ENCODE data around the gene ADAMTS12. TPM values are rescaled to one million over a fixed set of nuclear protein-coding genes. Genes with fewer than 3 reads are reported as not detected.

Gene ADAMTS12
- total RNA-seq, 4 donors from 2014 or later = 0.49 to 3.1 (median 2.5) TPM

- no peaks in the 10 kb centered on the region for H3K27me3 ChIP-seq
- H3K4me3 ChIP-seq = no peak overlapping the region
- H3K27ac ChIP-seq = no peak overlapping the region
- H3K9me3 ChIP-seq = no peaks in the 10 kb centered on the region
- DNase-seq (no peak), ATAC-seq (no peak)
- no peaks in the 10 kb centered on the region for H3K36me3 ChIP-seq
- intact Hi-C loops (cut with DNase I; ENCODE audit: low total_unique reads) = no loop called here
- TF ChIP-seq POLR2A (IDR thresholded peaks at IDR 0.05) (no peak), CTCF (IDR thresholded peaks at IDR 0.05 in 4 of 5, conservative IDR thresholded peaks at IDR 0.05 in 1 of 5) (no peak)
- no peaks in the 10 kb centered on the region for H3K4me1 ChIP-seq
- in situ Hi-C loops (cut with MboI; ENCODE audit: low sequenced_read_pairs in 4 of 4) = no loop called here
These were observed 410.9 kb downstream of the ADAMTS12 start for GRCh38 chr5:33480876-33481275.

GRCh38 chr5:33479311-33479710 is 412.5 kb downstream of the ADAMTS12 start:
- Histone ChIP-seq H3K27ac (no peak overlapping the region), H3K36me3 (peaks cover 0 to 8% of the 10 kb centered on the region in 2 donors), H3K9me3 (no peaks in the 10 kb centered on the region), H3K4me3 (no peak overlapping the region), H3K27me3 (no peaks in the 10 kb centered on the region), H3K4me1 (no peaks in the 10 kb centered on the region)
- in situ Hi-C loops (cut with MboI; ENCODE audit: low sequenced_read_pairs in 4 of 4) = no loop called here
- no peak for DNase-seq
- TF ChIP-seq POLR2A (IDR thresholded peaks at IDR 0.05) = no peak
- no peak for TF ChIP-seq CTCF (IDR thresholded peaks at IDR 0.05 in 4 of 5, conservative IDR thresholded peaks at IDR 0.05 in 1 of 5)
- intact Hi-C loops (cut with DNase I; ENCODE audit: low total_unique reads) = no loop called here
- ATAC-seq = no peak

DNA sequence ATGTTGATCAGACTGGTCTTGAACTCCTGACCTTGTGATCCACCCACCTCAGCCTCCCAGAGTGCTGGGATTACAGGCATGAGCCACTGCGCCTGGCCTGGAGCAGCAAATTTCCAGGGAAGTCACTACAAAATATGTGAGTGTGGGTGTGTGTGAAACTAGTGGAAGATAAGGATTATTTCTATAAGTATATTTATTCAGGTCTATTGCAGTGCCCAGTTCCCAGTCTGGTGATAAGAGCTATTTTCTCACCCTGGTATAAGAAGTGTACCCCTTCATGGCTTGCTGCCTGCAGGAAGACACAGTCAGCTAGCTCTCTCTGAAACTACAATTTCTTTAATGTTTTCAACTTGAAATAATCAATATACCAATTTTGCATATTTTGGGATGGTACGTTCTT is 414.0 kb downstream of the ADAMTS12 start:
- no peak overlapping the region for H3K27ac ChIP-seq
- intact Hi-C loops (cut with DNase I; ENCODE audit: low total_unique reads) = no loop called here

DNA sequence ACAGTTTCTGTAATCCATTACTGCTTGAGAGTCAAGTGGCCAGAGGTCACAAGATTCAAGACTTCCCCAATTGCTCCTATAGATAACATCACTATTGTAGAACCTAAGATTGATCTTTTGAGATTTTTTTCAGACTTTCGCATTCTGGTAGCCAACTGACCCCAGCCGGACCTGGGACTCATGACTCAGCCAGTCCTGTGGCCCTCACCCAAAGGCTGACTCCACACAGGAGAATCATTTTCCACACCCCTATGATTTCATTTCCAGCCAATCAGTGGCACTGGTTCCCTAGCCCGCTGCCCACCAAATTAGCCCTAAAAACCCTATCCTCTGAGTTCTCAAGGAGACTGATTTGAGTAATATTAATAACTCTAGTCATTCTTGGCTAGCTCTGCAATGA is 414.8 kb downstream of the ADAMTS12 start:
- no peaks in the 10 kb centered on the region for H3K9me3 ChIP-seq
- ATAC-seq (no peak), DNase-seq (no peak)
- no peak overlapping the region for H3K4me3 ChIP-seq
- H3K27ac ChIP-seq = no peak overlapping the region
- intact Hi-C loops (cut with DNase I; ENCODE audit: low total_unique reads) (no loop called here), in situ Hi-C loops (cut with MboI; ENCODE audit: low sequenced_read_pairs in 4 of 4) (no loop called here)
- H3K4me1 ChIP-seq = no peaks in the 10 kb centered on the region
- TF ChIP-seq POLR2A (IDR thresholded peaks at IDR 0.05) (no peak), CTCF (IDR thresholded peaks at IDR 0.05 in 4 of 5, conservative IDR thresholded peaks at IDR 0.05 in 1 of 5) (no peak)
- H3K27me3 ChIP-seq = no peaks in the 10 kb centered on the region
- H3K36me3 ChIP-seq = peaks cover 0 to 12% of the 10 kb centered on the region in 2 donors

More for the DNA sequence above, 414.0 kb downstream of the ADAMTS12 start:
- in situ Hi-C loops (cut with MboI; ENCODE audit: low sequenced_read_pairs in 4 of 4) = no loop called here
- no peaks in the 10 kb centered on the region for H3K4me1 ChIP-seq
- peaks cover 0 to 10% of the 10 kb centered on the region in 2 donors for H3K36me3 ChIP-seq
- no peak for ATAC-seq
- no peak overlapping the region for H3K4me3 ChIP-seq
- no peaks in the 10 kb centered on the region for H3K9me3 ChIP-seq
- no peaks in the 10 kb centered on the region for H3K27me3 ChIP-seq
- TF ChIP-seq CTCF (IDR thresholded peaks at IDR 0.05 in 4 of 5, conservative IDR thresholded peaks at IDR 0.05 in 1 of 5) (no peak), POLR2A (IDR thresholded peaks at IDR 0.05) (no peak)
- no peak for DNase-seq

- no peaks in the 10 kb centered on the region for H3K27me3 ChIP-seq
- intact Hi-C loops (cut with DNase I; ENCODE audit: low total_unique reads) (no loop called here), in situ Hi-C loops (cut with MboI; ENCODE audit: low sequenced_read_pairs in 4 of 4) (no loop called here)
- no peak overlapping the region for H3K4me3 ChIP-seq
- peaks cover 0 to 25% of the 10 kb centered on the region in 2 donors for H3K36me3 ChIP-seq
- no peaks in the 10 kb centered on the region for H3K9me3 ChIP-seq
- no peak for TF ChIP-seq CTCF (IDR thresholded peaks at IDR 0.05 in 4 of 5, conservative IDR thresholded peaks at IDR 0.05 in 1 of 5)
- no peak for TF ChIP-seq POLR2A (IDR thresholded peaks at IDR 0.05)
- DNase-seq (no peak), ATAC-seq (no peak)
- no peaks in the 10 kb centered on the region for H3K4me1 ChIP-seq
- no peak overlapping the region for H3K27ac ChIP-seq
These were observed 416.1 kb downstream of the ADAMTS12 start for GRCh38 chr5:33475706-33476105.
